Duodenal mucosa (tissue), 2 donors: Measurements from ENCODE around the gene HOXB13.

ENCODE experiments used
- H3K27ac ChIP-seq: one replicate; pipeline ENCODE4 v1.7.0; 2013; ENCODE audit warnings: low read depth, low read length
- H3K27me3 ChIP-seq, 2 donors: one replicate each; pipeline ENCODE4 v1.7.0; 2013; ENCODE audit warnings: low read length in 2 of 2, control low read depth in 1 of 2; ENCODE audit not compliant: insufficient read depth in 2 of 2, control insufficient read depth in 1 of 2
- H3K36me3 ChIP-seq, 2 donors: one replicate each; pipeline ENCODE4 v1.7.0; 2013; ENCODE audit warnings: low read length in 2 of 2, control low read depth in 1 of 2; ENCODE audit not compliant: insufficient read depth in 2 of 2, control insufficient read depth in 1 of 2
- H3K4me1 ChIP-seq, 2 donors: one replicate each; pipeline ENCODE4 v1.7.0; 2013; ENCODE audit warnings: low read length in 2 of 2, control low read depth in 1 of 2; ENCODE audit not compliant: insufficient read depth in 2 of 2, control insufficient read depth in 1 of 2
- H3K4me3 ChIP-seq, 2 donors: one replicate each; pipeline ENCODE4 v1.7.0; 2013; ENCODE audit warnings: low read length in 2 of 2, low read depth in 1 of 2
- H3K9ac ChIP-seq, 2 donors: one replicate each; pipeline ENCODE4 v1.7.0; 2013; ENCODE audit warnings: low read length in 2 of 2, low read depth in 1 of 2
- H3K9me3 ChIP-seq, 2 donors: one replicate each; pipeline ENCODE4 v1.7.0; 2013; ENCODE audit warnings: low read length in 2 of 2, control low read depth in 1 of 2; ENCODE audit not compliant: control insufficient read depth in 1 of 2

Gene HOXB13

GRCh38 chr17:48726114-48726915, 2.2 kb downstream of the HOXB13 start:
- H3K27ac ChIP-seq, result no peak overlapping the region
- H3K9ac ChIP-seq, result no peak overlapping the region
- H3K4me3 ChIP-seq, result no peak overlapping the region
- H3K9me3 ChIP-seq, result no peaks in the 10 kb centered on the region
- H3K36me3 ChIP-seq, result no peaks in the 10 kb centered on the region
- peaks cover 88 to 92% of the 10 kb centered on the region in 2 donors for H3K27me3 ChIP-seq
- peaks cover 28 to 34% of the 10 kb centered on the region in 2 donors for H3K4me1 ChIP-seq

GRCh38 chr17:48725288-48726064, 3.1 kb downstream of the HOXB13 start:
- Histone ChIP-seq H3K4me1 (peaks cover 28 to 34% of the 10 kb centered on the region in 2 donors), H3K9me3 (no peaks in the 10 kb centered on the region), H3K27ac (no peak overlapping the region), H3K36me3 (no peaks in the 10 kb centered on the region), H3K9ac (peak overlapping the region in 1 of 2 donors; percentile 6), H3K27me3 (peaks cover 93 to 94% of the 10 kb centered on the region in 2 donors), H3K4me3 (peak overlapping the region; percentile 16 to 33)

- Histone ChIP-seq H3K9me3 (no peaks in the 10 kb centered on the region), H3K4me3 (peak overlapping the region; percentile 16 to 33), H3K4me1 (peaks cover 28 to 34% of the 10 kb centered on the region in 2 donors), H3K9ac (peak overlapping the region in 1 of 2 donors; percentile 6), H3K27ac (no peak overlapping the region), H3K36me3 (no peaks in the 10 kb centered on the region), H3K27me3 (peaks cover 93 to 94% of the 10 kb centered on the region in 2 donors)
These were observed 3.6 kb downstream of the HOXB13 start for GRCh38 chr17:48725004-48725287.

GRCh38 chr17:48724251-48725003, 4.1 kb downstream of the HOXB13 start:
- no peak overlapping the region for H3K9ac ChIP-seq
- H3K27me3 ChIP-seq, result peaks cover 93 to 94% of the 10 kb centered on the region in 2 donors
- peaks cover 30 to 34% of the 10 kb centered on the region in 2 donors for H3K4me1 ChIP-seq
- H3K4me3 ChIP-seq, result peak overlapping the region; percentile 16 to 33
- no peaks in the 10 kb centered on the region for H3K36me3 ChIP-seq
- H3K9me3 ChIP-seq, result no peaks in the 10 kb centered on the region
- H3K27ac ChIP-seq, result no peak overlapping the region

GRCh38 chr17:48723423-48724250, 4.9 kb downstream of the HOXB13 start:
- Histone ChIP-seq H3K27ac (no peak overlapping the region), H3K27me3 (peaks cover 94 to 96% of the 10 kb centered on the region in 2 donors), H3K9ac (no peak overlapping the region), H3K4me3 (peak overlapping the region; percentile 40 to 53), H3K4me1 (peaks cover 30 to 37% of the 10 kb centered on the region in 2 donors), H3K36me3 (no peaks in the 10 kb centered on the region), H3K9me3 (no peaks in the 10 kb centered on the region)

- peaks cover 30 to 35% of the 10 kb centered on the region in 2 donors for H3K4me1 ChIP-seq
- H3K27me3 ChIP-seq, result peaks cover 94 to 95% of the 10 kb centered on the region in 2 donors
- no peaks in the 10 kb centered on the region for H3K36me3 ChIP-seq
- no peak within 1 kb of the TSS for H3K9ac ChIP-seq
- H3K4me3 ChIP-seq, result peak within 1 kb of the TSS; percentile 40 to 53
- H3K27ac ChIP-seq, result no peak within 1 kb of the TSS
- no peaks in the 10 kb centered on the region for H3K9me3 ChIP-seq
These were observed 5.6 kb downstream of the HOXB13 start, which contains the start of gene PRAC2 for GRCh38 chr17:48722915-48723422. TSS of gene PRAC2 (plus strand) at chr17:48723185. CDS start at chr17:48724411, 1,226 bp downstream.

GRCh38 chr17:48722201-48722907, 6.2 kb downstream of the HOXB13 start, which contains the start of gene PRAC1:
TSS of gene PRAC1 (minus strand) at chr17:48722518. CDS start at chr17:48722392, 126 bp downstream.
- Histone ChIP-seq H3K36me3 (no peaks in the 10 kb centered on the region), H3K4me1 (peaks cover 30 to 35% of the 10 kb centered on the region in 2 donors), H3K9ac (no peak within 1 kb of the TSS), H3K27ac (no peak within 1 kb of the TSS), H3K9me3 (no peaks in the 10 kb centered on the region), H3K4me3 (peak within 1 kb of the TSS in 1 of 2 donors; percentile 53), H3K27me3 (peaks cover 94% of the 10 kb centered on the region in 2 donors)

- Histone ChIP-seq H3K4me3 (no peak overlapping the region), H3K4me1 (peaks cover 27 to 30% of the 10 kb centered on the region in 2 donors), H3K9me3 (no peaks in the 10 kb centered on the region), H3K9ac (no peak overlapping the region), H3K36me3 (no peaks in the 10 kb centered on the region), H3K27ac (no peak overlapping the region), H3K27me3 (peaks cover 91% of the 10 kb centered on the region in 2 donors)
These were observed 7.5 kb downstream of the HOXB13 start for GRCh38 chr17:48721009-48721402.
